Type B pancreatic cell (in vitro differentiated cells): ENCODE results near the gene ARRDC1. TPM values are rescaled to one million over a fixed set of nuclear protein-coding genes. Genes with fewer than 3 reads are reported as not detected.

Source experiments
- DNase-seq: peaks from one replicate; pipeline ENCODE4 v3.0.0; 2021; ENCODE audit warnings: mixed read lengths; ENCODE audit not compliant: unreplicated experiment; ENCODE audit errors: extremely low spot score
- H3K27ac Mint-ChIP-seq: 2 replicates; pipeline ENCODE4 v1.8.0; 2021; ENCODE audit warnings: mild to moderate bottlenecking, mixed read lengths
- H3K27me3 Mint-ChIP-seq: 2 replicates; pipeline ENCODE4 v1.8.0; 2021; ENCODE audit warnings: mixed read lengths
- H3K36me3 Mint-ChIP-seq: 2 replicates; pipeline ENCODE4 v1.8.0; 2021; ENCODE audit warnings: mixed read lengths
- H3K4me1 Mint-ChIP-seq: one replicate; pipeline ENCODE4 v1.8.0; 2021; ENCODE audit warnings: mixed read lengths; ENCODE audit not compliant: unreplicated experiment
- H3K4me3 Mint-ChIP-seq: 2 replicates; pipeline ENCODE4 v1.8.0; 2021; ENCODE audit warnings: mild to moderate bottlenecking, mixed read lengths
- H3K9me3 Mint-ChIP-seq: 2 replicates; pipeline ENCODE4 v1.8.0; 2021; ENCODE audit warnings: mixed read lengths
- total RNA-seq: library from RNA; stranded (reverse); gene quantifications from 2 replicates; pipeline ENCODE4 v1.2.1, GENCODE V29; 2021; ENCODE audit warnings: low replicate concordance
- TF ChIP-seq, protein P1 (sequence below): fragments of 200-600 bp; sonication (generic); conservative IDR thresholded peaks from 2 replicates; pipeline ENCODE4 v1.5.0; 2021; ENCODE audit warnings: antibody characterized with exemption, mild to moderate bottlenecking

ARRDC1 gene
- total RNA-seq, 1 donor from 2014 or later = 46.4 TPM

DNA sequence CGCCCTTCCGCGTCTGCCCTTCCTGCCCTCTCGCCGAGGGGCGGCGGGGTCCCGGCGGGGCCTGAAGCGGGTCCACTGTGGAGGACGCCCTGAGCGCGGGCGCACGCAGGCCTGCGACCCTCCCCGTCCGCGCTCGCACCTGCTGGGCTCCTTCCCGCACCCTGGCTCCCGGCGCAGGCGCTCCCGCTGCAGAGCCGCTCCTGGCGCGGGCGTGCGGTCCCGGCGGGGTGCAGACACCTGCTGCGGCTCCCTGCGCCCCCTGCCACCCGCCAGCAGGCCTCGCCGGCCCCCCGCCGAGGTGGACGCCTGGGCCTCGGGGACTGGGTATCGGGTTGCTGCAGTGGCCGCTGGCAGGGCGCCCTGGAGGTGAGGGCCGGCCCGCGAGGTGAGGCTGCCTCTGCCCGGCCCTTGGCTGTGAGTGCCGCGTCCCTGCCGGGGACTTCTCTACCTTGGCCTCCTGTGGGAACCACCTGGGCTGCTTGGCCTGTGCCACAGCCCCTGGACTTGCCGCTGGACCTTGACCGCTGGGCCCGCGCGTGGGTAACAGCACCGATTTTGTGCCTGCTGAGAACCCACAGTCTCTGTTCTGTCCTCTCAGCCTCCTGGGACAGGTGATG lies 627 bp downstream of the ARRDC1 start:
- Mint-ChIP-seq H3K27ac (peak overlapping the region; percentile 92), H3K27me3 (peaks cover 24% of the 10 kb centered on the region), H3K4me3 (peak overlapping the region; percentile 89), H3K9me3 (no peaks in the 10 kb centered on the region), H3K4me1 (peaks cover 5% of the 10 kb centered on the region), H3K36me3 (no peaks in the 10 kb centered on the region)
- DNase-seq = peak; percentile 74
- TF ChIP-seq, protein P1, sequence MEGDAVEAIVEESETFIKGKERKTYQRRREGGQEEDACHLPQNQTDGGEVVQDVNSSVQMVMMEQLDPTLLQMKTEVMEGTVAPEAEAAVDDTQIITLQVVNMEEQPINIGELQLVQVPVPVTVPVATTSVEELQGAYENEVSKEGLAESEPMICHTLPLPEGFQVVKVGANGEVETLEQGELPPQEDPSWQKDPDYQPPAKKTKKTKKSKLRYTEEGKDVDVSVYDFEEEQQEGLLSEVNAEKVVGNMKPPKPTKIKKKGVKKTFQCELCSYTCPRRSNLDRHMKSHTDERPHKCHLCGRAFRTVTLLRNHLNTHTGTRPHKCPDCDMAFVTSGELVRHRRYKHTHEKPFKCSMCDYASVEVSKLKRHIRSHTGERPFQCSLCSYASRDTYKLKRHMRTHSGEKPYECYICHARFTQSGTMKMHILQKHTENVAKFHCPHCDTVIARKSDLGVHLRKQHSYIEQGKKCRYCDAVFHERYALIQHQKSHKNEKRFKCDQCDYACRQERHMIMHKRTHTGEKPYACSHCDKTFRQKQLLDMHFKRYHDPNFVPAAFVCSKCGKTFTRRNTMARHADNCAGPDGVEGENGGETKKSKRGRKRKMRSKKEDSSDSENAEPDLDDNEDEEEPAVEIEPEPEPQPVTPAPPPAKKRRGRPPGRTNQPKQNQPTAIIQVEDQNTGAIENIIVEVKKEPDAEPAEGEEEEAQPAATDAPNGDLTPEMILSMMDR = no peak

DNA sequence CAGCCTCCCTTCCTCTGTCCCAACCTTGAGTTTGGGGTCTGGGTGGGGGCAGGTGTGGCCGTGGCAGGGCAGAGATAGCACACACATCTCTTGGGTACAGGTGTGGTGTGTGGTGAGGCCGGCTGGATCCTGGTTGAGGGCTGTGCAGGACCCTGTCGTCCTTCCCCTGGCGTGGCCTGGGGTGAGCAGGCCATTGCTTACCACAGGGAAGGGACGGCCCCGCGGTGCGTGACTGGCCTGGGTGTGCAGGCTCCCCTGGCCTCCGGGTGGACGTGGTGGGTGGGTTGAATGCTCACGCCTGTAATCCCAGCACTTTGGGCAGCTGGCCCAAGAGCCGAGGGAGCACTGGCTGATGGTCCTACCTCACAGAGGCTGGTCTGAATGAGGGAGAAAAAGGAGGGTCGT lies 1.2 kb downstream of the ARRDC1 start:
- Mint-ChIP-seq H3K4me1 (peaks cover 11% of the 10 kb centered on the region), H3K27me3 (peaks cover 24% of the 10 kb centered on the region), H3K36me3 (no peaks in the 10 kb centered on the region), H3K4me3 (peak overlapping the region; percentile 89), H3K27ac (peak overlapping the region; percentile 92), H3K9me3 (no peaks in the 10 kb centered on the region)
- no peak for DNase-seq
- TF ChIP-seq, protein P1 = no peak

DNA sequence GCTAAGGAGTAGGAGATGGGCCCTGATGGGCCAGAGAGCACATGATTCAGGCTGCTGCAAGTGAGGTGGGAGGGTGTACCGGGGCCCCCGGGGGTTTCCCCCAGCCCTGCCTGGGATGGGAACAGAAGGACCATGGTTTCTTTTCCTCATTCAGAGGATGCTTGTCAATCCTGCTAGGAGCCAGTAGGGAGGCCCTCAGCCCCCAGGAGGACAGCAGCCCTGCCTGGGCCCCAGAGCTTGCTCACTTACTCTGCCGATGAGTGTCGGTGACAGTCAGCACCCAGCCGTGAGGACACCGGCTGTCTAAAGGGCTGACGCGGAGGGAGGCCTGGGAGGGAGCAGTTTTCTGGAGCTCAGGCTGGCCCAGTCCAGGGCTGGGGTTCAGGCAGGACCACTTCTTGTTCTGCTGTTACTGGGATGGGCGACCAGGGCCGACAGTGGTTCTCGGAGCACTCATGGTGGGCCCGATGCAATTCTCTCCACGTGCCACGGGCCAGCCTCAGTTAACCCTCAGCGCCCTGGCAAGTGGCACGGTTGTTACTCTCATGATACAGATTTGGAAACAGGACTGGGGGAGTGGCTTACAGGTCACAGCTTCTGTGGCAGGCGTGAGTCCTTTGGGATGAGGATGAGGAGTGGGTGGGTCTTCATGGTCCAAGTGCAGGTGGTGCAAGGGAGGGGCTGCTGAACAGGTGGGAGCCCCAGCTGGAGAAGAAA lies 1.8 kb downstream of the ARRDC1 start:
- no peaks in the 10 kb centered on the region for H3K9me3 Mint-ChIP-seq
- H3K36me3 Mint-ChIP-seq = no peaks in the 10 kb centered on the region
- TF ChIP-seq, protein P1 = no peak
- DNase-seq = no peak
- peak overlapping the region; percentile 92 for H3K27ac Mint-ChIP-seq
- H3K4me3 Mint-ChIP-seq = peak overlapping the region; percentile 89
- H3K27me3 Mint-ChIP-seq = peaks cover 24% of the 10 kb centered on the region
- H3K4me1 Mint-ChIP-seq = peaks cover 11% of the 10 kb centered on the region

DNA sequence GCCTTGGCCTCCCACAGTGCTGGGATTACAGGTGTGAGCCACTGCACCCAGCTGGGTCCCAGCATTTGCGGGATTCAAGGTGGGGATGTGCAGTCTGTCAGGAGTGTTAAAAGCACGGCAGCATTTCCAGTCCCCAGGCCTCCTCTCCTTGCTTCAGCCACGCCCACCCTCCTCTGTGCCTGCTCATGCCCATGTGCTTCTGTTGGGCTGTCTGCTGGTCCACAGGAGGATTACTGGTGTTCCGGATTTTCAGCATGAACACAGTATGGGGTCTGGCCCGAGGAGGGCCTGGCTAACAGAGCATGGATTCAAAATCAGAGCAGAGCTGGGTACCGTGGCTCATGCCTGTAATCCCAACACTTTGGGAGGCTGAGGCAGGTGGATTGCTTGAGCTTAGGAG lies 5.5 kb downstream of the ARRDC1 start:
- H3K27ac Mint-ChIP-seq = peak overlapping the region; percentile 99
- no peaks in the 10 kb centered on the region for H3K9me3 Mint-ChIP-seq
- peaks cover 7% of the 10 kb centered on the region for H3K27me3 Mint-ChIP-seq
- DNase-seq = no peak
- no peaks in the 10 kb centered on the region for H3K36me3 Mint-ChIP-seq
- H3K4me3 Mint-ChIP-seq = peak overlapping the region; percentile 33
- TF ChIP-seq, protein P1 = no peak
- peaks cover 11% of the 10 kb centered on the region for H3K4me1 Mint-ChIP-seq

DNA sequence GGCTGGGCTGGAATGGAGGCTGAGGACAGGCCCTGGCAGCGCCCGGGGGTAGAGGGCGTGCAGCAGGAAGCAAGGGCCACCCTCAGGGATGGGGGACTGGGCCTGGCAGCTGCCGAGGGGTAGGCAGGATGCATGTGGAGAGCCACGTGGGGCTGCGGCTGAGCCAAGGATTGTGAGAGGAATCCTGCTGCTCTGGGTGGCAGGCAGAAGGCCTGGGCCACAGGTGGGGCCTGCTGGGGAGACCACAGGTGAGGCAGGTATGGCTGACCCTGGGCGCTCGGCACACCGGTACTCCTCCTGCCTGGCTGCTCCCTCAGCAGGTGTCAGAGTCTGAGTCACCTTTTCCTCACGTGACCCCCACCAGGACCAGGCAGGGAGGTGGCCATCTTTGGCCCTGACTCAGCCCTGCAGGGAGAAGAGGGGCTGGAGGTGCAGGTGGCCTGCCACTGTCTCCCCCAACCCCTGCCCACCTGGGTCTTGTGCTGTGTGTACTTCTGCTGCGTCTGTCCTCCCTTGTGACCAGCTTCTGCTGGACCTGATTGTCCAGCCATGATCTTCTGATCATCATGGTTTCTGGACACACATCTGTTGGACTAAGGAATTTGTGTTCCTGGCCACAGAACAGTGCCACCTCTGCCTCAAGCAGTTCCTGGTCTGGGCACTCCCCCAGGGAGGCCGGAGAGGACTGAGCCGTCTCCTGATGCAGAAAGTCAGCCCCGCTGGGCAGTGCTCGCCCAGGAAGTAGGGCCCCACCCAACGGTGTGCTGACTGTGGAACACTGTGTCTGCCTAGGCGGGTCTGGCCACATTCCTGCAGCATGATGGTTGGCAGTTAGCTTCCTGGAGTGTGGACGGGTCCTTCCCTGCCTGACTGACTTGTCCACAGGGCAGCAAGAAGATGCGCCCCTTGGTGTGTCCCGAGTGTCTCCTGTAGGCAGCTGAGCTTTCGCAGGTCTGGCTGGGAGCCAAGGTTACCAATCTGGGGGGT lies 6.4 kb downstream of the ARRDC1 start:
- TF ChIP-seq, protein P1 = no peak
- Mint-ChIP-seq H3K36me3 (no peaks in the 10 kb centered on the region), H3K27ac (peak overlapping the region; percentile 99), H3K4me3 (peak overlapping the region; percentile 76), H3K27me3 (peaks cover 4% of the 10 kb centered on the region), H3K4me1 (peaks cover 9% of the 10 kb centered on the region), H3K9me3 (no peaks in the 10 kb centered on the region)
- DNase-seq = peak; percentile 83
